Fibroblast of the conjunctiva (primary cell): ENCODE data around the gene LRRC10B.

ENCODE experiments used
- DNase-seq: peaks from one replicate; pipeline ENCODE4 v3.0.0-alpha.2; 2010; ENCODE audit warnings: low read depth

Gene LRRC10B

GRCh38 chr11:61531044-61531443 is 22.5 kb downstream of the LRRC10B start:
- DNase-seq = no peak

- DNase-seq = no peak
These were observed 23.8 kb downstream of the LRRC10B start for GRCh38 chr11:61532134-61533038.

- no peak for DNase-seq
These were observed 24.5 kb downstream of the LRRC10B start for GRCh38 chr11:61533039-61533375.

- DNase-seq = no peak
These were observed 24.9 kb downstream of the LRRC10B start for GRCh38 chr11:61533401-61533800.

- no peak for DNase-seq
These were observed 25.7 kb downstream of the LRRC10B start for GRCh38 chr11:61534025-61534932.

- no peak for DNase-seq
These were observed 26.6 kb downstream of the LRRC10B start for GRCh38 chr11:61534933-61535839.

- DNase-seq = no peak
These were observed 27.6 kb downstream of the LRRC10B start for GRCh38 chr11:61535998-61536675.

- no peak for DNase-seq
These were observed 28.2 kb downstream of the LRRC10B start for GRCh38 chr11:61536676-61537270.

GRCh38 chr11:61537326-61537725 is 28.8 kb downstream of the LRRC10B start:
- no peak for DNase-seq

GRCh38 chr11:61538636-61538961 is 30.1 kb downstream of the LRRC10B start:
- no peak for DNase-seq

- no peak for DNase-seq
These were observed 30.5 kb downstream of the LRRC10B start for GRCh38 chr11:61539006-61539405.

- no peak for DNase-seq
These were observed 31.3 kb downstream of the LRRC10B start for GRCh38 chr11:61539831-61540357.

- DNase-seq = no peak
These were observed 32.0 kb downstream of the LRRC10B start for GRCh38 chr11:61540528-61540927.

- peak; percentile 60 for DNase-seq
These were observed 33.0 kb downstream of the LRRC10B start for GRCh38 chr11:61541598-61541997.

GRCh38 chr11:61542024-61542461 is 33.5 kb downstream of the LRRC10B start:
- DNase-seq = no peak

- no peak for DNase-seq
These were observed 34.2 kb downstream of the LRRC10B start for GRCh38 chr11:61542705-61543104.

- peak; percentile 56 for DNase-seq
These were observed 35.2 kb downstream of the LRRC10B start for GRCh38 chr11:61543606-61544306.

- no peak for DNase-seq
These were observed 35.9 kb downstream of the LRRC10B start for GRCh38 chr11:61544466-61544865.

- DNase-seq = no peak
These were observed 36.8 kb downstream of the LRRC10B start for GRCh38 chr11:61545341-61545740.

- DNase-seq = no peak
These were observed 37.4 kb downstream of the LRRC10B start for GRCh38 chr11:61545921-61546320.
